Mesenchymal stem cell (in vitro differentiated cells and primary cell): ENCODE results near the gene DUSP9.

ENCODE experiments used
- DNase-seq: peaks from one replicate; pipeline ENCODE4 v3.0.0-alpha.2; 2013
- H2AFZ ChIP-seq: one replicate; pipeline ENCODE4 v1.6.1; 2013; ENCODE audit warnings: low read depth, mild to moderate bottlenecking, control low read depth, inconsistent platforms, low read length, moderate library complexity
- H2AK5ac ChIP-seq: 2 replicates; pipeline ENCODE4 v1.6.1; 2013; ENCODE audit warnings: low read length, moderate library complexity, mild to moderate bottlenecking, inconsistent platforms; ENCODE audit not compliant: severe bottlenecking
- H2BK120ac ChIP-seq: one replicate; pipeline ENCODE4 v1.6.1; 2013; ENCODE audit warnings: low read depth, mild to moderate bottlenecking, inconsistent platforms, low read length, moderate library complexity
- H2BK12ac ChIP-seq, 2 experiments: one replicate each; pipeline ENCODE4 v1.6.1; 2013; ENCODE audit warnings: inconsistent platforms in 2 of 2, low read length in 2 of 2, mild to moderate bottlenecking in 2 of 2, moderate library complexity in 2 of 2, control low read depth in 1 of 2
- H2BK15ac ChIP-seq: one replicate; pipeline ENCODE4 v1.6.1; 2013; ENCODE audit warnings: mild to moderate bottlenecking, low read depth, inconsistent platforms; ENCODE audit not compliant: poor library complexity, severe bottlenecking
- H2BK5ac ChIP-seq: 2 replicates; pipeline ENCODE4 v1.6.1; 2013; ENCODE audit warnings: low read depth, mild to moderate bottlenecking, low read length, control low read depth, inconsistent platforms; ENCODE audit not compliant: poor library complexity, severe bottlenecking
- H3K14ac ChIP-seq, 2 experiments: one replicate each; pipeline ENCODE4 v1.6.1; 2013; ENCODE audit warnings: inconsistent platforms in 2 of 2, low read length in 2 of 2, control low read depth in 1 of 2, mild to moderate bottlenecking in 1 of 2, moderate library complexity in 1 of 2
- H3K18ac ChIP-seq, 2 experiments: one replicate each; pipeline ENCODE4 v1.6.1; 2013; ENCODE audit warnings: inconsistent platforms in 2 of 2, low read length in 2 of 2, control low read depth in 1 of 2, low read depth in 1 of 2, mild to moderate bottlenecking in 1 of 2
- H3K23ac ChIP-seq, 2 experiments: one replicate each; pipeline ENCODE4 v1.6.1; 2013; ENCODE audit warnings: inconsistent platforms in 2 of 2, low read length in 2 of 2, mild to moderate bottlenecking in 2 of 2, moderate library complexity in 2 of 2, control low read depth in 1 of 2
- H3K27ac ChIP-seq: 2 replicates; pipeline ENCODE4 v1.5.1; 2013; ENCODE audit warnings: mild to moderate bottlenecking, moderate library complexity, low read length, control low read depth, inconsistent platforms; ENCODE audit not compliant: poor library complexity, severe bottlenecking
- H3K27me3 ChIP-seq, 2 experiments: 2 replicates each; pipeline versions ENCODE4 v1.6.1 to v1.7.0; 2013; ENCODE audit warnings: low read length in 2 of 2, mild to moderate bottlenecking in 2 of 2, moderate library complexity in 2 of 2, control low read depth in 1 of 2, inconsistent platforms in 1 of 2; ENCODE audit not compliant: control insufficient read depth in 1 of 2, insufficient read depth in 1 of 2
- H3K36me3 ChIP-seq, 2 experiments: 2 replicates each; pipeline versions ENCODE4 v1.6.1 to v1.7.0; 2013; ENCODE audit warnings: low read length in 2 of 2, control low read depth in 1 of 2, inconsistent platforms in 1 of 2, low read depth in 1 of 2, mild to moderate bottlenecking in 1 of 2; ENCODE audit not compliant: insufficient read depth in 2 of 2, control insufficient read depth in 1 of 2
- H3K4ac ChIP-seq, 2 experiments: one replicate each; pipeline ENCODE4 v1.6.1; 2013; ENCODE audit warnings: inconsistent platforms in 2 of 2, low read length in 2 of 2, mild to moderate bottlenecking in 2 of 2, moderate library complexity in 2 of 2, control low read depth in 1 of 2, low read depth in 1 of 2
- H3K4me1 ChIP-seq: 2 replicates; pipeline ENCODE4 v1.6.1; 2013; ENCODE audit warnings: low read depth, low read length, control low read depth; ENCODE audit not compliant: control insufficient read depth, insufficient read depth
- H3K4me2 ChIP-seq: 2 replicates; pipeline ENCODE4 v1.6.1; 2013; ENCODE audit warnings: low read length, mild to moderate bottlenecking, inconsistent platforms; ENCODE audit not compliant: poor library complexity, severe bottlenecking
- H3K4me3 ChIP-seq, 2 experiments: 2 replicates each; pipeline versions ENCODE4 v1.5.1 to v1.7.0; 2013; ENCODE audit warnings: low read length in 2 of 2, mild to moderate bottlenecking in 2 of 2, control low read depth in 1 of 2, low read depth in 1 of 2; ENCODE audit not compliant: insufficient read depth in 1 of 2
- H3K79me1 ChIP-seq: replicated peaks from 2 replicates; pipeline ENCODE4 v1.6.1; 2013; ENCODE audit warnings: mild to moderate bottlenecking, control low read depth, low read length, inconsistent platforms; ENCODE audit not compliant: poor library complexity, severe bottlenecking
- H3K9ac ChIP-seq: 2 replicates; pipeline ENCODE4 v1.7.0; 2013; ENCODE audit warnings: mild to moderate bottlenecking, low read length, moderate library complexity
- H3K9me3 ChIP-seq: 2 replicates; pipeline ENCODE4 v1.7.0; 2013; ENCODE audit warnings: mild to moderate bottlenecking, low read length; ENCODE audit not compliant: control insufficient read depth
- H4K8ac ChIP-seq: one replicate; pipeline ENCODE4 v1.6.1; 2013; ENCODE audit warnings: inconsistent platforms, mild to moderate bottlenecking, low read length, moderate library complexity
- H4K91ac ChIP-seq: one replicate; pipeline ENCODE4 v1.6.1; 2013; ENCODE audit warnings: mild to moderate bottlenecking, low read length, inconsistent platforms
- WGBS: methylation state at CpG from one replicate; pipeline ENCODE4 v1.1.7; 2013; ENCODE audit warnings: mixed read lengths; 5-methylcytosine and 5-hydroxymethylcytosine counted together

Gene DUSP9

DNA sequence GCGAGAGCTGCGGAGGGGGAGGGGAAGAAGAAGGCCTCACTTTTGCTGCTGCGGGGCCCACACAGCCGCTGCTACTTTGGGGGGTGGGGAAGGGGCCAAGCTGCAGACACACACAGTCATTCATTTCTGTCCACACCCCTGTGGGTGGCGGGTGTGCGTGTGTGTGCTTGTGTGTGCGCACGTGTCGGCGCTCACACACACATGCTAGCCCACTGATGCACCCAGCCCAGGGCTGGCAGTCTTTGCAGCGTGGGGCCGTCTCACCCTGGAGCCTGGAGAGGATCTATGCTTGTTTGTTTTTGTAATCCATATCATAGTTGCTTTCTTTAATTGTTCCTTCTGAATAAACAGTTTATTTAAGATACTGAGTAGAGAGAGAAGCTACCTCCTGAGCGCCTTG is 4.0 kb downstream of the DUSP9 start:
- H3K9me3 ChIP-seq = peaks cover 20% of the 10 kb centered on the region
- peaks cover 20 to 46% of the 10 kb centered on the region in 2 experiments for H3K27me3 ChIP-seq
- H2AFZ ChIP-seq = no peak overlapping the region
- no peak overlapping the region for H4K8ac ChIP-seq
- H3K79me1 ChIP-seq = no peaks in the 10 kb centered on the region
- H2BK12ac ChIP-seq = no peak overlapping the region
- no peak for DNase-seq
- H3K4ac ChIP-seq = no peak overlapping the region
- H3K18ac ChIP-seq = no peak overlapping the region
- 93% methylated on average over 8 of the region's 13 CpGs for WGBS
- no peak overlapping the region for H3K9ac ChIP-seq
- no peak overlapping the region for H2BK120ac ChIP-seq
- H2BK15ac ChIP-seq = no peak overlapping the region
- no peak overlapping the region for H4K91ac ChIP-seq
- H3K4me1 ChIP-seq = peaks cover 11% of the 10 kb centered on the region
- H3K36me3 ChIP-seq = no peaks in the 10 kb centered on the region
- no peak overlapping the region for H2BK5ac ChIP-seq
- no peak overlapping the region for H3K4me2 ChIP-seq
- H3K27ac ChIP-seq = no peak overlapping the region
- no peak overlapping the region for H3K4me3 ChIP-seq
- no peak overlapping the region for H2AK5ac ChIP-seq
- no peak overlapping the region for H3K23ac ChIP-seq
- H3K14ac ChIP-seq = no peak overlapping the region

DNA sequence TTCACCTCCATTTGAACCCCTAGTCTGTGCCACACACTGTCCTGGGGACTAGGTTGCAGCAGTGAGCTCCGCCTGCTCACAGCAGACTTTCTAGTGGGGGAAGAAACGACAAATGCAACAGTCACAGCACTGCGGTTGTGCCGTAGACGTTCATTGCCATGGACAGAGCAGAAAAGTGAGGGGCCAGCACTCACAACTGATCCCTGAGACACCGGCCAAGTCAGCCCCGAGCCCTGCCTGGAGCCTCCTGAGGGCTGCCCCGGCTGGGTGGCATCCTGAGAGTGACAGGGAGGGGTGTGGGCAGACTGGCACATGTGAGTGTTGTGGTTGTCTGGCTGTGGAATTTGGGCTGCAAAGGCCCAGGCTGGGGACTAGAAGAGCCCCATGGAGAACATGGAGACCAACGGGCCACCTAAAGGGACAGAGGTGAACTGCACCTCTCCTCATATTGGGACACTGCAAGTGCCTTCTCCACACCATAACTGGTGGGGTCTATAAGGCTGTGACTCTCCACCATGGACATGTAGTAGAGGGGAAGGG is 4.6 kb downstream of the DUSP9 start:
- Histone ChIP-seq H3K79me1 (no peaks in the 10 kb centered on the region), H3K14ac (no peak overlapping the region), H3K9me3 (peaks cover 20% of the 10 kb centered on the region), H2BK15ac (no peak overlapping the region), H2BK120ac (no peak overlapping the region), H3K4me2 (no peak overlapping the region), H2AFZ (no peak overlapping the region), H3K27ac (no peak overlapping the region), H3K4me3 (no peak overlapping the region), H4K8ac (no peak overlapping the region), H2BK12ac (no peak overlapping the region), H3K36me3 (no peaks in the 10 kb centered on the region), H3K4me1 (peaks cover 10% of the 10 kb centered on the region), H2AK5ac (no peak overlapping the region), H3K4ac (no peak overlapping the region), H4K91ac (no peak overlapping the region), H3K23ac (no peak overlapping the region), H2BK5ac (no peak overlapping the region), H3K9ac (no peak overlapping the region), H3K18ac (no peak overlapping the region), H3K27me3 (peaks cover 13 to 40% of the 10 kb centered on the region in 2 experiments)
- WGBS = 86% methylated on average over 8 of the region's 9 CpGs
- DNase-seq = no peak

DNA sequence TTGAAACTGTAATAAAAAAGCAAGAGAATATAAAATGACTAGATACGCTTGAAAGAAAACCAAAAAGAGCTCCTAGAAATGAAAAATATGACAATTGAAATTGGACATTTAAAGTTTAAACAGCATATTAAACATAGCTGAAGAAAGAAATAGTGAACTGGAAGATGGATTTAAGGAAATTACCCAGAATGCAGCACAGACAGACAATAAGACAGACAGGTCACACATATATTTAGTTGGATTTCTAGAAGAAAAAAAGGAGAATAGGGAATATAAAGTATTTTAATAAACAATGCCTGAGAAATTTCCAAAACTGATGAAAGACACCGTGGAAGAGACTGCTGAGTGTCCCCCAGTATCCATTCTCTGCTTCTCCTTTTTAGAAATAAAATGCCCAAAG is 6.6 kb downstream of the DUSP9 start:
- no peak overlapping the region for H2BK5ac ChIP-seq
- H3K27ac ChIP-seq = no peak overlapping the region
- H3K18ac ChIP-seq = no peak overlapping the region
- no peak overlapping the region for H3K4me2 ChIP-seq
- H2BK120ac ChIP-seq = no peak overlapping the region
- no peak overlapping the region for H2AK5ac ChIP-seq
- DNase-seq = no peak
- H3K14ac ChIP-seq = no peak overlapping the region
- H3K4ac ChIP-seq = no peak overlapping the region
- H3K36me3 ChIP-seq = no peaks in the 10 kb centered on the region
- no peak overlapping the region for H3K23ac ChIP-seq
- peaks cover 4 to 32% of the 10 kb centered on the region in 2 experiments for H3K27me3 ChIP-seq
- H3K9me3 ChIP-seq = peaks cover 20% of the 10 kb centered on the region
- no peak overlapping the region for H4K8ac ChIP-seq
- no peak overlapping the region for H2BK15ac ChIP-seq
- H3K4me3 ChIP-seq = no peak overlapping the region
- no peaks in the 10 kb centered on the region for H3K4me1 ChIP-seq
- H2AFZ ChIP-seq = no peak overlapping the region
- WGBS = 71% methylated on average over 1 of the region's 2 CpGs
- H3K9ac ChIP-seq = no peak overlapping the region
- H4K91ac ChIP-seq = no peak overlapping the region
- no peaks in the 10 kb centered on the region for H3K79me1 ChIP-seq
- no peak overlapping the region for H2BK12ac ChIP-seq

DNA sequence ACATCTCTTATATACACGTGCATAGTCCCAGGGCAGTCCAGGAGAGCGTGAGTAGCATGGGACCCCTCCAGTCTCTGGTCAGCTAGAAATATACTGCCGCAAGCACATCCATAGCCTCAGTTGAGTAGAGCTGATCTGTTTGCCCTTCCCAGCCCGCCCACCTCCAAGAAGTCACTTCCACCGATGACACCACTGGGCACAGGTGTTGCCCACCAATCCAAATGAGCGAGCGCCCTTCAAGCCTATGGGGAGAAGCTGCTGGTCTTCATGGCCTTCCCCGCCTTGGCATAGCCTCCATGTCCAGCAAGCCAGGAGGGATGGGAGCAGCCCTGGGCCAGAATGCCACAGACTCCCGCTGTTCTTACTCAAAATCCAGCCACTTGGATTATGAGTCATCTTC is 10.2 kb downstream of the DUSP9 start:
- Histone ChIP-seq H3K4me1 (no peaks in the 10 kb centered on the region), H2BK12ac (no peak overlapping the region), H3K27me3 (peaks cover 5 to 38% of the 10 kb centered on the region in 2 experiments), H3K4ac (no peak overlapping the region), H4K91ac (no peak overlapping the region), H3K36me3 (no peaks in the 10 kb centered on the region), H2AFZ (no peak overlapping the region), H3K4me2 (no peak overlapping the region), H2BK15ac (no peak overlapping the region), H2BK5ac (no peak overlapping the region), H3K23ac (no peak overlapping the region), H2AK5ac (no peak overlapping the region), H3K18ac (no peak overlapping the region), H4K8ac (no peak overlapping the region), H3K4me3 (no peak overlapping the region), H2BK120ac (no peak overlapping the region), H3K9ac (no peak overlapping the region), H3K27ac (no peak overlapping the region), H3K14ac (no peak overlapping the region), H3K79me1 (no peaks in the 10 kb centered on the region), H3K9me3 (peaks cover 32% of the 10 kb centered on the region)
- WGBS = 85% methylated on average over 9 of the region's 9 CpGs
- DNase-seq = no peak
